IMR-90 (cell line): ENCODE results near the gene RBP2.

ENCODE experiments used
- BHLHE40 ChIP-seq: fragments of 150-350 bp; IDR thresholded peaks from 2 replicates; pipeline ENCODE4 v1.6.1; 2016; ENCODE audit warnings: mild to moderate bottlenecking, low read depth, low read length
- CEBPB ChIP-seq: IDR thresholded peaks from 2 replicates; pipeline ENCODE4 v1.6.1; 2012; ENCODE audit warnings: low read depth, low read length, improper control_type of control experiment
- CHD1 ChIP-seq: IDR thresholded peaks from 2 replicates; pipeline ENCODE4 v1.6.1; 2012; ENCODE audit warnings: low read depth, low read length, improper control_type of control experiment
- FOS ChIP-seq: fragments of 150-350 bp; IDR thresholded peaks from 2 replicates; pipeline ENCODE4 v1.6.1; 2016; ENCODE audit warnings: low read depth, low read length
- MAZ ChIP-seq: IDR thresholded peaks from 2 replicates; pipeline ENCODE4 v1.6.1; 2012; ENCODE audit warnings: low read depth, mild to moderate bottlenecking, low read length, improper control_type of control experiment, moderate library complexity, borderline replicate concordance
- MXI1 ChIP-seq: IDR thresholded peaks from 2 replicates; pipeline ENCODE4 v1.6.1; 2012; ENCODE audit warnings: low read depth, mild to moderate bottlenecking, low read length, moderate library complexity, borderline replicate concordance
- POLR2A ChIP-seq: IDR thresholded peaks from 2 replicates; pipeline ENCODE4 v1.6.1; 2012; ENCODE audit warnings: mild to moderate bottlenecking, low read depth, low read length
- RAD21 ChIP-seq: IDR thresholded peaks from 2 replicates; pipeline ENCODE4 v1.6.1; 2012; ENCODE audit warnings: low read length, improper control_type of control experiment
- RCOR1 ChIP-seq: IDR thresholded peaks from 2 replicates; pipeline ENCODE4 v1.6.1; 2012; ENCODE audit warnings: mild to moderate bottlenecking, low read length, improper control_type of control experiment; ENCODE audit not compliant: insufficient replicate concordance
- RFX5 ChIP-seq: IDR thresholded peaks from 2 replicates; pipeline ENCODE4 v1.8.0; 2012; ENCODE audit warnings: low read depth, mild to moderate bottlenecking, low read length, moderate library complexity
- SMC3 ChIP-seq: fragments of 150-350 bp; IDR thresholded peaks from 2 replicates; pipeline ENCODE4 v1.6.1; 2016; ENCODE audit warnings: low read depth, mild to moderate bottlenecking, antibody characterized with exemption, low read length, moderate library complexity
- TF ChIP-seq, protein P1 (sequence below): conservative IDR thresholded peaks from 2 replicates; pipeline ENCODE4 v1.5.1; 2012; ENCODE audit warnings: mild to moderate bottlenecking, low read depth, low read length, improper control_type of control experiment
- TF ChIP-seq, protein P2 (sequence below): fragments of 150-350 bp; IDR thresholded peaks from 2 replicates; pipeline ENCODE4 v1.6.1; 2017; ENCODE audit warnings: mild to moderate bottlenecking, antibody characterized with exemption, low read length, low read depth
- TF ChIP-seq, protein P3 (sequence below): fragments of 150-350 bp; IDR thresholded peaks from 2 replicates; pipeline ENCODE4 v1.6.1; 2016; ENCODE audit warnings: low read depth, mild to moderate bottlenecking, low read length, moderate library complexity, borderline replicate concordance

DNA sequence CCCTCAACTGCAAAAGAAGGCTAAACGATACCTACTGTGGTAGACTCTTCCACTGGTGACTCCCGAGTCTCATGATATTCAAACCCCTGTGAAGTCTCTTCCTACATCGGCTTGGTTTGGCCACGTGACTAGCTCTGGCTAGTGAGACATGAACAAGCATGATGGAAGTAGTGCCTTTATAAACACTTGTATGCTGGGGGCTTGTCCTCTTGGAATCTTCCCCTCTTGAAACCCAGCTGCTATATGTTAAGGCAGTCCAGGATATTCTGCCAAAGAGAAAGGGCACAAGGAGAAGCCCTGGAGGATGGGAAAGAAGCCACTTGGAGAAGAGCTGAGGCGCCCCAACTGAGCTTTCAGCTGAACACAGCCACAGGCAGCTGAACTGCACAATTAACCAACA, 46.9 kb upstream of the RBP2 start:
- TF ChIP-seq CEBPB (no peak), MAZ (no peak), POLR2A (no peak), RAD21 (no peak), CHD1 (no peak), BHLHE40 (no peak), RCOR1 (no peak), SMC3 (no peak), RFX5 (no peak), MXI1 (no peak), FOS (no peak)
- TF ChIP-seq, protein P1, sequence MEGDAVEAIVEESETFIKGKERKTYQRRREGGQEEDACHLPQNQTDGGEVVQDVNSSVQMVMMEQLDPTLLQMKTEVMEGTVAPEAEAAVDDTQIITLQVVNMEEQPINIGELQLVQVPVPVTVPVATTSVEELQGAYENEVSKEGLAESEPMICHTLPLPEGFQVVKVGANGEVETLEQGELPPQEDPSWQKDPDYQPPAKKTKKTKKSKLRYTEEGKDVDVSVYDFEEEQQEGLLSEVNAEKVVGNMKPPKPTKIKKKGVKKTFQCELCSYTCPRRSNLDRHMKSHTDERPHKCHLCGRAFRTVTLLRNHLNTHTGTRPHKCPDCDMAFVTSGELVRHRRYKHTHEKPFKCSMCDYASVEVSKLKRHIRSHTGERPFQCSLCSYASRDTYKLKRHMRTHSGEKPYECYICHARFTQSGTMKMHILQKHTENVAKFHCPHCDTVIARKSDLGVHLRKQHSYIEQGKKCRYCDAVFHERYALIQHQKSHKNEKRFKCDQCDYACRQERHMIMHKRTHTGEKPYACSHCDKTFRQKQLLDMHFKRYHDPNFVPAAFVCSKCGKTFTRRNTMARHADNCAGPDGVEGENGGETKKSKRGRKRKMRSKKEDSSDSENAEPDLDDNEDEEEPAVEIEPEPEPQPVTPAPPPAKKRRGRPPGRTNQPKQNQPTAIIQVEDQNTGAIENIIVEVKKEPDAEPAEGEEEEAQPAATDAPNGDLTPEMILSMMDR: no peak
- TF ChIP-seq, protein P2, sequence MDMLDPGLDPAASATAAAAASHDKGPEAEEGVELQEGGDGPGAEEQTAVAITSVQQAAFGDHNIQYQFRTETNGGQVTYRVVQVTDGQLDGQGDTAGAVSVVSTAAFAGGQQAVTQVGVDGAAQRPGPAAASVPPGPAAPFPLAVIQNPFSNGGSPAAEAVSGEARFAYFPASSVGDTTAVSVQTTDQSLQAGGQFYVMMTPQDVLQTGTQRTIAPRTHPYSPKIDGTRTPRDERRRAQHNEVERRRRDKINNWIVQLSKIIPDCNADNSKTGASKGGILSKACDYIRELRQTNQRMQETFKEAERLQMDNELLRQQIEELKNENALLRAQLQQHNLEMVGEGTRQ: no peak
- TF ChIP-seq, protein P3, sequence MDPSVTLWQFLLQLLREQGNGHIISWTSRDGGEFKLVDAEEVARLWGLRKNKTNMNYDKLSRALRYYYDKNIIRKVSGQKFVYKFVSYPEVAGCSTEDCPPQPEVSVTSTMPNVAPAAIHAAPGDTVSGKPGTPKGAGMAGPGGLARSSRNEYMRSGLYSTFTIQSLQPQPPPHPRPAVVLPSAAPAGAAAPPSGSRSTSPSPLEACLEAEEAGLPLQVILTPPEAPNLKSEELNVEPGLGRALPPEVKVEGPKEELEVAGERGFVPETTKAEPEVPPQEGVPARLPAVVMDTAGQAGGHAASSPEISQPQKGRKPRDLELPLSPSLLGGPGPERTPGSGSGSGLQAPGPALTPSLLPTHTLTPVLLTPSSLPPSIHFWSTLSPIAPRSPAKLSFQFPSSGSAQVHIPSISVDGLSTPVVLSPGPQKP: no peak
